Panc1 (cell line): ENCODE measurements around the gene OR5M11. TPM values are rescaled to one million over a fixed set of nuclear protein-coding genes. Genes with fewer than 3 reads are reported as not detected.

Experiments
- ATAC-seq: fragments of 200-7000 bp; cut with Tn5 transposase; 2 replicates; pipeline ENCODE4 v1.9.1; 2020; ENCODE audit warnings: mild to moderate bottlenecking, moderate library complexity
- BruUV-seq: library from RNA; stranded (reverse); fragments of 400-500 nt; replicated peaks from 2 replicates; lab custom pipeline; 2021; lab: Mats Ljungman, UMichigan
- CTCF ChIA-PET: fragments of 300-600 bp; sonication (Branson Sonifier 250); formaldehyde crosslinking; loops from one replicate; lab custom pipeline; 2022; ENCODE audit warnings: antibody characterized with exemption; lab: Charles Lee
- POLR2A ChIA-PET: fragments of 300-600 bp; sonication (Branson Sonifier 250); formaldehyde crosslinking; loops from one replicate; lab custom pipeline; 2022; ENCODE audit warnings: antibody characterized with exemption; lab: Charles Lee
- DNase-seq: peaks from one replicate; pipeline ENCODE4 v3.0.0-alpha.2; 2010; ENCODE audit warnings: low read depth, low spot score
- H3K27ac ChIP-seq: 2 replicates; pipeline ENCODE4 v1.5.1; 2011; ENCODE audit warnings: mild to moderate bottlenecking, low read length, inconsistent platforms
- H3K27me3 ChIP-seq: fragments of 200-500 bp; sonication (Bioruptor generic); 2 replicates; pipeline ENCODE4 v1.6.0; 2014; ENCODE audit warnings: low read length, inconsistent platforms; ENCODE audit not compliant: control insufficient read depth, insufficient read depth
- H3K36me3 ChIP-seq: fragments of 200-500 bp; sonication (Bioruptor generic); 2 replicates; pipeline ENCODE4 v1.5.1; 2014; ENCODE audit warnings: inconsistent platforms, mild to moderate bottlenecking, low read length, moderate library complexity; ENCODE audit not compliant: control insufficient read depth, insufficient read depth
- H3K4me1 ChIP-seq: 2 replicates; pipeline ENCODE4 v1.5.1; 2011; ENCODE audit warnings: inconsistent platforms, mild to moderate bottlenecking, low read length, moderate library complexity; ENCODE audit not compliant: control insufficient read depth, insufficient read depth
- H3K4me3 ChIP-seq, 2 experiments: 2 replicates each; pipeline ENCODE4 v1.5.1; 2011 to 2012; ENCODE audit warnings: low read depth in 2 of 2, low read length in 2 of 2, mild to moderate bottlenecking in 2 of 2, inconsistent platforms in 1 of 2, moderate library complexity in 1 of 2
- H3K9me3 ChIP-seq: fragments of 200-500 bp; sonication (Bioruptor generic); 2 replicates; pipeline ENCODE4 v1.5.1; 2014; ENCODE audit warnings: low read depth, mild to moderate bottlenecking, inconsistent platforms, low read length, moderate library complexity; ENCODE audit not compliant: control insufficient read depth, insufficient read depth
- CTCF ChIP-seq: fragments of 450-650 bp; IDR thresholded peaks from 2 replicates; pipeline ENCODE4 v1.5.1; 2017; ENCODE audit warnings: mild to moderate bottlenecking
- POLR2AphosphoS5 ChIP-seq: IDR thresholded peaks from 2 replicates; pipeline ENCODE4 v1.6.1; 2012; ENCODE audit warnings: mild to moderate bottlenecking, low read depth, low read length, moderate library complexity
- REST ChIP-seq, 2 experiments: IDR thresholded peaks; 2 replicates each; pipeline ENCODE4 v1.6.1; 2011 to 2012; ENCODE audit warnings: low read depth in 2 of 2, control low read depth in 1 of 2, low read length in 1 of 2, mild to moderate bottlenecking in 1 of 2, moderate library complexity in 1 of 2; ENCODE audit not compliant: insufficient read depth in 1 of 2
- SIN3A ChIP-seq: IDR thresholded peaks from 2 replicates; pipeline ENCODE4 v1.6.1; 2012; ENCODE audit warnings: low read depth, mild to moderate bottlenecking, low read length, moderate library complexity, borderline replicate concordance; ENCODE audit not compliant: insufficient read depth
- TCF7L2 ChIP-seq: IDR thresholded peaks from 2 replicates; pipeline ENCODE4 v1.6.1; 2011; ENCODE audit warnings: mild to moderate bottlenecking, low read depth, low read length, inconsistent platforms
- in situ Hi-C: cut with HindIII; loops from 2 replicates; pipeline ENCODE4 v1.10.0; 2016; ENCODE audit warnings: low sequenced_read_pairs, low pct_unique_long_range_greater_than_20kb
- intact Hi-C: fragments of 100-400 bp; cut with micrococcal nuclease; formaldehyde crosslinking; loops from one replicate; pipeline ENCODE4 v1.10.0; 2022; ENCODE audit not compliant: unreplicated experiment
- total RNA-seq: library from RNA; stranded (reverse); gene quantifications from one replicate; pipeline ENCODE4 v1.2.1, GENCODE V29; 2021; ENCODE audit not compliant: unreplicated experiment

OR5M11 gene
- total RNA-seq, 1 experiment from 2014 or later = not detected

- CTCF ChIA-PET = no interaction called here
- in situ Hi-C loops = no loop called here
- no peak overlapping the region for H3K27ac ChIP-seq
- no peaks in the 10 kb centered on the region for H3K36me3 ChIP-seq
- TF ChIP-seq POLR2AphosphoS5 = no peak
- TF ChIP-seq TCF7L2 = no peak
- no peak for TF ChIP-seq REST (IDR thresholded peaks at IDR 0.05; ENCODE audit: insufficient read depth in 1 of 2, low read depth in 2 of 2, low read length in 1 of 2)
- TF ChIP-seq SIN3A = no peak
- no peak for TF ChIP-seq CTCF
- no TSS peak for BruUV-seq
- intact Hi-C loops = no loop called here
- no peaks in the 10 kb centered on the region for H3K4me1 ChIP-seq
- DNase-seq (no peak), ATAC-seq (no peak)
- no peaks in the 10 kb centered on the region for H3K27me3 ChIP-seq
- POLR2A ChIA-PET = no interaction called here
- no peaks in the 10 kb centered on the region for H3K9me3 ChIP-seq
- no peak overlapping the region for H3K4me3 ChIP-seq
Measured at GRCh38 chr11:56513280-56513679, 29.8 kb downstream of the OR5M11 start.

GRCh38 chr11:56509439-56509838 lies 33.6 kb downstream of the OR5M11 start:
- in situ Hi-C loops = no loop called here
- CTCF ChIA-PET = no interaction called here
- no peak overlapping the region for H3K4me3 ChIP-seq
- intact Hi-C loops = no loop called here
- POLR2A ChIA-PET = no interaction called here
- no peaks in the 10 kb centered on the region for H3K9me3 ChIP-seq
- no peak for TF ChIP-seq SIN3A
- TF ChIP-seq POLR2AphosphoS5 = no peak
- TF ChIP-seq TCF7L2 = no peak
- TF ChIP-seq CTCF = no peak
- TF ChIP-seq REST (IDR thresholded peaks at IDR 0.05; ENCODE audit: insufficient read depth in 1 of 2, low read depth in 2 of 2, low read length in 1 of 2) = no peak
- no peak overlapping the region for H3K27ac ChIP-seq
- H3K36me3 ChIP-seq = no peaks in the 10 kb centered on the region
- ATAC-seq (no peak), DNase-seq (no peak)
- BruUV-seq = no TSS peak
- H3K4me1 ChIP-seq = no peaks in the 10 kb centered on the region
- H3K27me3 ChIP-seq = no peaks in the 10 kb centered on the region
